MCF 10A (cell line): ENCODE data around the gene KRTAP1-3. TPM values are rescaled to one million over a fixed set of nuclear protein-coding genes. Genes with fewer than 3 reads are reported as not detected.
"Not testable (repeated sequence)": the region's sequence is repeated elsewhere in the genome, so short reads cannot be mapped to it uniquely, and the experiment has no call there.

Experiments used
- BruUV-seq: library from RNA; stranded (reverse); fragments of 400-500 nt; replicated peaks from 2 replicates; lab custom pipeline; 2021; lab: Mats Ljungman, UMichigan
- CTCF ChIA-PET: fragments of 300-600 bp; sonication (Branson Sonifier 250); formaldehyde crosslinking; extraction: SDS; loops from one replicate; lab custom pipeline; 2021; ENCODE audit warnings: antibody characterized with exemption, inconsistent platforms; lab: Yijun Ruan, JAX
- POLR2A ChIA-PET: fragments of 300-600, 350-650 bp; sonication (Branson Sonifier 250); formaldehyde crosslinking; extraction: SDS; loops from one replicate; lab custom pipeline; 2020; ENCODE audit warnings: antibody characterized with exemption, inconsistent platforms; lab: Yijun Ruan, JAX
- DNase-seq: peaks from one replicate; pipeline ENCODE4 v3.0.0-alpha.2; 2018; ENCODE audit not compliant: unreplicated experiment
- H3K27ac Mint-ChIP-seq: one replicate; pipeline ENCODE4 v1.8.0; 2022; ENCODE audit warnings: mild to moderate bottlenecking, low read depth, mixed read lengths; ENCODE audit not compliant: unreplicated experiment
- H3K27me3 Mint-ChIP-seq: one replicate; pipeline ENCODE4 v1.8.0; 2022; ENCODE audit warnings: mixed read lengths; ENCODE audit not compliant: insufficient read depth, unreplicated experiment
- H3K36me3 Mint-ChIP-seq: one replicate; pipeline ENCODE4 v1.8.0; 2022; ENCODE audit warnings: mild to moderate bottlenecking, moderate library complexity, mixed read lengths; ENCODE audit not compliant: insufficient read depth, unreplicated experiment
- H3K4me1 Mint-ChIP-seq: one replicate; pipeline ENCODE4 v1.8.0; 2022; ENCODE audit warnings: mixed read lengths; ENCODE audit not compliant: insufficient read depth, unreplicated experiment
- H3K4me3 Mint-ChIP-seq: one replicate; pipeline ENCODE4 v1.8.0; 2022; ENCODE audit warnings: mild to moderate bottlenecking, moderate library complexity, mixed read lengths; ENCODE audit not compliant: unreplicated experiment
- H3K9me3 Mint-ChIP-seq: one replicate; pipeline ENCODE4 v1.8.0; 2022; ENCODE audit warnings: mixed read lengths; ENCODE audit not compliant: unreplicated experiment
- CTCF ChIP-seq: fragments of 200-600 bp; IDR thresholded peaks from one replicate; pipeline ENCODE4 v1.8.0; 2022; ENCODE audit warnings: antibody characterized with exemption, mild to moderate bottlenecking; ENCODE audit not compliant: unreplicated experiment
- intact Hi-C: fragments of 100-400 bp; cut with micrococcal nuclease; formaldehyde crosslinking; loops from 2 replicates; pipeline ENCODE4 v1.14.1; 2022
- total RNA-seq: library from RNA; stranded (reverse); gene quantifications from 2 replicates; pipeline ENCODE4 v1.2.3, GENCODE V29; 2022

The KRTAP1-3 gene
- total RNA-seq, 1 experiment from 2014 or later = not detected

DNA sequence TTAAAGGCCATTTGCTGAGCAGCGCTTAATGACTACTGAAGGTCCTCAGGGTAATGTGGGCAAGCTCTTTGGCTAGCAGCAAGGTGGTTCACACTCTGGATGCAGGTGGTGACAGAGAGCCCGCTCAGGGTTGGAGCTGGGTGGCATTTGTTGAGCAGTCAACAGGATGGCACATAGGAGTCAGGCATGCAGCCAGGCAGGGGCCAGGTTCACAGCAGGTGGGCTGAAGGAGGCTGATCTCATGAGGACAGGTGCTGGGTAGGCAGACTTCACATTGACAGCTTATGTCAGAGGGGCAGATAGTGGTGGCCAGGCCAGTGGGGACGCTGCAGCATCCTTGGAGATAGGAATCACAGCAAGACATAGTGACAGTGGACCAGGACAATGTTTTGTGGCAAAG lies 30.3 kb downstream of the KRTAP1-3 start:
- peaks cover 18% of the 10 kb centered on the region for H3K4me1 Mint-ChIP-seq
- TF ChIP-seq CTCF = no peak
- no peak overlapping the region for H3K27ac Mint-ChIP-seq
- POLR2A ChIA-PET = interaction anchor here (0.6 kb wide), 1 partner anchor 685 kb away, joined by 3 read pairs; no protein-coding TSS in a partner anchor
- no peaks in the 10 kb centered on the region for H3K27me3 Mint-ChIP-seq
- intact Hi-C loops = no loop called here
- H3K4me3 Mint-ChIP-seq = no peak overlapping the region
- DNase-seq = no peak
- no peaks in the 10 kb centered on the region for H3K9me3 Mint-ChIP-seq
- no peaks in the 10 kb centered on the region for H3K36me3 Mint-ChIP-seq
- CTCF ChIA-PET = no interaction called here
- no TSS peak for BruUV-seq

- H3K27me3 Mint-ChIP-seq = no peaks in the 10 kb centered on the region
- POLR2A ChIA-PET = no interaction called here
- intact Hi-C loops = no loop called here
Observed at GRCh38 chr17:41003926-41004325, 30.7 kb downstream of the KRTAP1-3 start.

GRCh38 chr17:41002814-41003213 lies 31.9 kb downstream of the KRTAP1-3 start:
- ChIA-PET CTCF (no interaction called here), POLR2A (no interaction called here)
- Mint-ChIP-seq H3K4me1 (peaks cover 18% of the 10 kb centered on the region), H3K27me3 (no peaks in the 10 kb centered on the region), H3K36me3 (no peaks in the 10 kb centered on the region), H3K4me3 (no peak overlapping the region), H3K9me3 (no peaks in the 10 kb centered on the region), H3K27ac (no peak overlapping the region)
- BruUV-seq = no TSS peak
- no peak for TF ChIP-seq CTCF
- intact Hi-C loops = no loop called here
- peak; percentile 50 for DNase-seq

More at GRCh38 chr17:41003926-41004325, 30.7 kb downstream of the KRTAP1-3 start:
- H3K36me3 Mint-ChIP-seq = no peaks in the 10 kb centered on the region
- no peak for TF ChIP-seq CTCF
- no peak overlapping the region for H3K27ac Mint-ChIP-seq
- peaks cover 18% of the 10 kb centered on the region for H3K4me1 Mint-ChIP-seq
- H3K4me3 Mint-ChIP-seq = no peak overlapping the region
- no TSS peak for BruUV-seq
- H3K9me3 Mint-ChIP-seq = no peaks in the 10 kb centered on the region
- no peak for DNase-seq
- CTCF ChIA-PET = no interaction called here

DNA sequence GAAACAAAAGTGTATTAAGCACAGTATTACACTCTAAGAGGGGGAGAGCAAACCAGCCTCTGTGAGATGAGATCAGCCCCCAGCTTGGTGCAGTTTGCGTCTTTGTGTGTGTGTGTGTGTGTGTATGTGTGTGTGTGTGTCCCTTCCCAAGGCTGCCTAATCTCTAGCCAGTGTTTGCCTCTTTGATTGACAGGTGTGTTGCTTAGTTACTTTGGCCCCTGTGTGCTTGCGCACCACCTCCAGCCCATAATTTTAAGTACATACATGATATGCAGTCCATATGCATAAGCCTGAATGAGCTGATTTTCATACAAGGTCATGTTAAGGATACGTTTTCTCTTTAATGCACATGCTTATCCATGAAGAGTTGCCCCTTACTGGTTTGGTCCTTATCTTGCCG lies 32.9 kb downstream of the KRTAP1-3 start:
- DNase-seq = no peak
- H3K4me3 Mint-ChIP-seq = no peak overlapping the region
- TF ChIP-seq CTCF = no peak
- H3K27me3 Mint-ChIP-seq = no peaks in the 10 kb centered on the region
- no peaks in the 10 kb centered on the region for H3K36me3 Mint-ChIP-seq
- H3K27ac Mint-ChIP-seq = no peak overlapping the region
- H3K9me3 Mint-ChIP-seq = no peaks in the 10 kb centered on the region
- no TSS peak for BruUV-seq
- intact Hi-C loops = no loop called here
- peaks cover 18% of the 10 kb centered on the region for H3K4me1 Mint-ChIP-seq
- POLR2A ChIA-PET = no interaction called here
- CTCF ChIA-PET = no interaction called here

GRCh38 chr17:40999563-40999962 lies 35.1 kb downstream of the KRTAP1-3 start, which contains the start of gene KRTAP3-2:
Gene KRTAP3-2, minus strand, starts transcription at chr17:40999906. Its CDS starts 53 bp downstream, at chr17:40999853.
- POLR2A ChIA-PET, H3K27me3 Mint-ChIP-seq, CTCF ChIA-PET, BruUV-seq, H3K4me3 Mint-ChIP-seq, H3K36me3 Mint-ChIP-seq, H3K27ac Mint-ChIP-seq, H3K9me3 Mint-ChIP-seq, DNase-seq, intact Hi-C loops: not testable (repeated sequence)
- peaks cover 18% of the 10 kb centered on the region for H3K4me1 Mint-ChIP-seq
